ENCODE data around the gene PCMTD2.
"Not testable (repeated sequence)": the region's sequence is repeated elsewhere in the genome, so short reads cannot be mapped to it uniquely, and the experiment has no call there.

PCMTD2 gene

DNA sequence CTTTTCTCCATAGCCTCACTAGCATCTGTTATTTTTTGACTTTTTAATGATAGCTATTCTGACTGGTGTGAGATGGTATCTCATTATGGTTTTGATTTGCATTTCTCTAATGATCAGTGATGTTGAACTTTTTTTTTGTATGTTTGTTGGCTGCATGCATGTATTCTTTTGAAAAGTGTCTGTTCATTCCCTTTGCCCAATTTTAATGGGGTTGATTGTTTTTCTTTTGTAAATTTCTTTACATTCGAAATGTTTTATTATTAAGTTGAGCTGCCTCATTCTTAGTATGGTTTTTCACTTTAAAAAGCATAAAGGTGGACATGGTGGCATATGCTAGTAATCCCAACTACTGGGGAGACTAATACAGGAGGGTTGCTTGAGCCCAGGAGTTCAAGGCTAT is 58.2 kb downstream of the PCMTD2 start:
- not testable (repeated sequence) for H3K4me3 ChIP-seq (replicated peaks in 1 of 2; ENCODE audit: low read depth in 2 of 2, low read length in 2 of 2); DNase-seq (ENCODE audit: low read depth in 2 of 2)

DNA sequence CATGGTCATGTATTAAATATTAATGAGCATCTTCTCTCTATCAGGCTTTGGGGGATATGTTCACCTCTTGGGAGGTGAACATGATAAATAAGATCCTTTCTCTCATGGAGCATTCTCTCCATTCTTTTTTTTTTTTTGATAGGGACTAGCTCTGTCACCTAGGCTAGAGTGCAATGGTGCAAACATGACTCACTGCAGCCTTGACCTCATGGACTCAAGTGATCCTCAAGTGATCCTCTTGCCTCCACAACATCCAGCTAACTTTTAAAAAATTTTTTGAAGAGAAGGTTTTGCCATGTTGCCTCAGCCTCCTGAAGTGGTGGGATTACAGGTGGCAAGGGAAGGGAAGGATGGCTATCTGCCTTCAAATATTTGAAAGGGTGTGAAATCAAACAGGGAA is 59.8 kb downstream of the PCMTD2 start:
- not testable (repeated sequence) for H3K4me3 ChIP-seq (replicated peaks in 1 of 2; ENCODE audit: low read depth in 2 of 2, low read length in 2 of 2); DNase-seq (ENCODE audit: low read depth in 2 of 2)

DNA sequence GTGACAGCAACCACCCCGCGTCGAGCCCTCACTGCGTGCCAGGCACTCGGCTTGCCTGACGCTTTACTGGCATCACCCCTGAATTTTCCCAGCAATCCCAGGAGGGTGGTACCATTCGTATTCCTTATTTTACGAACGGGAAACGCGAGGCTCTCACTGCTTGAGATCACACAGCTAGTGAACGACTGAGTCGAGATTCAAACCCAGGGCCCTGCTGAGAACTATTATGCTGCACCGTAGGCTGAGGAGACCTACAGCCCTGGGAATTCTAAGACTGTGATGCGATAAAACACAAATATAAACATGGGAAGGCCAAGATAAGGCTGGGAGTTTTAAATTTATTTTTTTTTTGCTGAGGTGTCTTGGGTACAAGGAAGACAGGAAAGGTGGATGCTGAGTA is 60.3 kb downstream of the PCMTD2 start:
- DNase-seq (ENCODE audit: low read depth in 2 of 2); H3K4me3 ChIP-seq (replicated peaks in 1 of 2; ENCODE audit: low read depth in 2 of 2, low read length in 2 of 2): not testable (repeated sequence)

DNA sequence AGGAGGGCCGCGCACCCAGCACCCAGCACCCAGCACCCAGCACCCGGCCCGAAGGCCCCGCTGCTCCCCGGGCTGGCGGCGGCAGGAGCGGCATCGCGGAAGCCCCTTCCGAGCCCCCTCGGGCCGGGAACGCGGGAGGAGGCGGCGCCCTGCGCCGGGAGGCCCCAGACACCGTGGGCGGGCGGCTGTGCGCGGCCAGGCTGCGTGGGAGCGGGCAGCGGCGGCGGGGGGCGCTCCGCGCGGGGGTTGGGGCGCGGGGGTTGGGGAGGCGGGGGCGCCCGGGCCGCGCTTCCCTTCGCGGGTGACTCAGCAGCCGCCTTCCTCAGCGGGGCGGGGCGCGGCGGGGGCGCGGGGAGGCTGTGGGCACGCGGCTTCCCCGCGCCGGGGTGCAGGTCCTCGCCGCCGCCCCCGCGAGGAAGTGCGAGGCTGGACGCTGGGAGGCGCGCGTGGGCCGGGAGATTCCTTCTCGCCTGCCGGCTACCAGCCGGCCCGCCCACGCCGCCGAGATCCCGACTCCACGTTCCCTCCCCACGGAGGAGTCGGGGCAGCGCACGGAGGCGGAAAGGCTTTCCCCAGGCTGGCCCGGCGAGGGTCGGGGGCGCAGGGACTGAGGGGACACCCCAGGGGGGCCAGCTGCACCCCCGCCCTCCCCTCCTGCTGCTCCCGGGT is 61.0 kb downstream of the PCMTD2 start:
- not testable (repeated sequence) for H3K4me3 ChIP-seq (replicated peaks in 1 of 2; ENCODE audit: low read depth in 2 of 2, low read length in 2 of 2)
- DNase-seq (ENCODE audit: low read depth in 2 of 2): peak in 1 of 2 donors; percentile 4

DNA sequence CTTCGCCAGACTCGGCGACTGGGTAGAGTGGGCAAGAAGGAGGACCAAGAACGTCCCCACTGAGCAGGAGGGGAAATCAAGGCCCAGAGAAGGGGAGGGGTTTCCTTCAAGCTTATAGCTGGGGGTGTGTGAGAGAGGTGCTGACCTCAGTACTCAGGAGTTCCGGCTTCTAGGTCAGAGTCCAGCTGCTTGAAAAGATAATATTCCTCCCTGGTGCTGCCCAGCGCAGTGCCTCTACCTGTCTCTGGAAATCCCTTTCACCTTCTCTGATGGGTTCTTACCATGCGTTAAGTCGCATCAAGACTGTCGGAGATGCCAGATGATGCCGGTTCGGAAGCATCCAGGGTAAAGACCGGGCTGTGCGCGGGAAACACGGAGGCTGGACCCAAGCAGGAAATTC is 61.8 kb downstream of the PCMTD2 start:
- not testable (repeated sequence) for H3K4me3 ChIP-seq (replicated peaks in 1 of 2; ENCODE audit: low read depth in 2 of 2, low read length in 2 of 2); DNase-seq (ENCODE audit: low read depth in 2 of 2)

DNA sequence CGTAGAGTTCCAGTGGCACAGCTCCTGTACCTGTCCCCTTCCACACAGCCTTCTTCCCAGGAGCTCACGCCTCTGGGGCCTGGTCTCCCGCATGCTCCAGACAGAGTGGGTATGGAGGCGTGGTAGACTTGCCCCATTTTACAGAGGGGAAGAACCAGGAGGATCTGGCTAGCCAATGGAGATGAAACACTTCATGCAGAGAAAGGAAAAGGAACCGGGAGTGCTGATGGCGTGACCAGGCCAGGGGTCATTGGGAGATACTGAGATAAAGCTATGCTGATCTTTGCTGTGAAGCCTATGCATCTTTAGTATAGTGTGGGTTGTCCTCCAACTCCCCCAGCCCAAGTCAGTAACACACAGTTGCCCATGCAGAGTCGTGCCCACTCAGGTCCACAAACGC is 62.5 kb downstream of the PCMTD2 start:
- not testable (repeated sequence) for DNase-seq (ENCODE audit: low read depth in 2 of 2); H3K4me3 ChIP-seq (replicated peaks in 1 of 2; ENCODE audit: low read depth in 2 of 2, low read length in 2 of 2)

DNA sequence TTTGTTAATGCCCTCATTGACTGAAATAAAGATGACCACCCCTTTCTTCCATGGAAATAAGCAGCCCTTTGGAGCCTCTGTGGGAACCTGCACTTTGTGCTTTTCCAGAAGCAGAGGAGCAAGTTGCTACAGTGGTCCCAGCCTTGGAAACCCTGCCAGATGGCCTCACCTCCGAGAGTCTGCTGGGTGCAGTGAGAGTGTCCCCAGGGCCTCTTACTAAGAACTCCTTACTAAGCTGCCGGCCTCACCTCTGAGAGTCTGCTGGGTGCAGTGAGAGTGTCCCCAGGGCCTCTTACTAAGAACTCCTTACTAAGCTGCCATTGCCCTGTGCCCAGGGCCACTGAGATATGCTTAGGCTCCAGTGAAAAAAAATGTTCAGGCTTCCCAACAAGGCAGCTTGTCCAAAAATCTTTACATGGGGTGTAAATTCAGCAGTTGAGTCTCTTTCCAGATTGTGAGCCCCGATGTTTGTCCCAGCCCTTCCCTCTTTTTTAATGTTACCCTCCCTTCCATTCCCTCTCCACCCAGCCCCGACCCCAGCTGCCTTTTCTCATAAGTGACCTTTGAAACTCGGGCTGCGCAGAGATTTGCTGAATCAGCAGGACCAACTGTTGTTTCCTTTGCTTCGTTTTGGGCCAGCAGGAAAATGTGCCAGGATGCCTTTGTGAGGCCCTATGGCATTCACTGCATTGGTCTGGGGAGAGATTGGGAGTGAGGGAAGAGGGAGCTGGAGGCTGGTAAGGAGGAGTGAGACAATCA is 66.7 kb downstream of the PCMTD2 start:
- not testable (repeated sequence) for H3K4me3 ChIP-seq (replicated peaks in 1 of 2; ENCODE audit: low read depth in 2 of 2, low read length in 2 of 2); DNase-seq (ENCODE audit: low read depth in 2 of 2)

Measured in cardiac fibroblast (primary cell).